ENCODE data around the gene ZNF469. TPM values are rescaled to one million over a fixed set of nuclear protein-coding genes. Genes with fewer than 3 reads are reported as not detected.

ZNF469 gene
- polyA plus RNA-seq, 1 donor (not counting 4 experiments of a cell fraction or from before 2014, with no cell fraction given): not detected

DNA sequence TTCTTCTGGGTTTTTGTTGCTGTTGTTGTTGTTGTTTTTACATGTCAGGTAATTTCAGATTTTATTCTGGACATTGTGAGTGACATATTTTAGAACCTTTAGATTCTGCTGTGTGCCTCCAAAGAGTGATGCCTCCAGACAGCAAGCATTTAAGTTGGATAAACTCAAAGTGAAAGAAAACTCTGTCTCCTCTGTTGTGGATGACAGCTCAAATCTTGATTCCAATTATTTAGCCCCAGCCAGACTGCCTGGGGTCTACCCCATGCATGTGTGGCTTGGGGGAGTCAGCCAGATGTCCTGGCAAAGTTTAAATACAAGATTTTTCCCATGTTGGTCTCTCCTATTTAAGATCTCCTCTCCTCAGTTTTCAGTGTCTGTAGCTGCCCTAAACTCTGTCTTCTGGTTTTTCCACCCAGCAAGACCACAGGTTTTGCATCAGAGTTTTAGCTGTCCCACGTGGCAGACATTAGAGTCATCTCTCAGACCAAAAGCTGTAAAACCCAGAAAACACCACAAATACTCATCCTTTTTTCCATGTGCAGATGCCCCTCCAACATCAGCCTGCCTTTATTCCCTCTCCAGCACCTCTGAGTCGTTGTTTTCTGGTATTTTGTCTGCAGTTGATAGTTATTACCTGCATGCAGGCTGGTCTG lies 19.4 kb upstream of the ZNF469 start:
- Histone ChIP-seq H3K9ac (ENCODE audit: control insufficient read depth, extremely low read depth, insufficient read depth, low read length) (no peak overlapping the region), H3K9me1 (ENCODE audit: control insufficient read depth, extremely low read depth, insufficient read depth, low read length) (no peaks in the 10 kb centered on the region), H4K20me1 (ENCODE audit: control insufficient read depth, extremely low read depth, insufficient read depth, low read length) (no peaks in the 10 kb centered on the region), H3K4me1 (ENCODE audit: control insufficient read depth, extremely low read depth, insufficient read depth, low read length) (no peaks in the 10 kb centered on the region), H3K9me3 (ENCODE audit: control insufficient read depth, low read depth, low read length) (no peaks in the 10 kb centered on the region), H3K4me3 (ENCODE audit: control insufficient read depth in 2 of 3, extremely low read depth in 1 of 3, insufficient read depth in 2 of 3, low read depth in 1 of 3, low read length in 3 of 3) (no peak overlapping the region), H3K27me3 (ENCODE audit: control insufficient read depth, extremely low read depth, insufficient read depth, low read length) (peaks cover 4% of the 10 kb centered on the region), H2AFZ (ENCODE audit: control insufficient read depth, low read length) (no peak overlapping the region), H3K36me3 (ENCODE audit: control insufficient read depth in 2 of 2, extremely low read depth in 1 of 2, insufficient read depth in 2 of 2, low read length in 2 of 2) (no peaks in the 10 kb centered on the region), H3K27ac (ENCODE audit: control insufficient read depth, insufficient read depth, low read length) (no peak overlapping the region), H3K79me2 (ENCODE audit: control insufficient read depth, insufficient read depth, low read length) (no peaks in the 10 kb centered on the region), H3K4me2 (ENCODE audit: control insufficient read depth, extremely low read depth, insufficient read depth, low read depth, low read length) (no peak overlapping the region)
- dilution Hi-C loops (cut with MboI; ENCODE audit: extremely low pct_ligation_motif_present, low sequenced_read_pairs): no loop called here
- DNase-seq (ENCODE audit: low read depth, low spot score) (no peak), FAIRE-seq (no peak)
- no peak for TF ChIP-seq EZH2 (IDR thresholded peaks at IDR 0.05; ENCODE audit: low read length)
- TF ChIP-seq, protein P1, sequence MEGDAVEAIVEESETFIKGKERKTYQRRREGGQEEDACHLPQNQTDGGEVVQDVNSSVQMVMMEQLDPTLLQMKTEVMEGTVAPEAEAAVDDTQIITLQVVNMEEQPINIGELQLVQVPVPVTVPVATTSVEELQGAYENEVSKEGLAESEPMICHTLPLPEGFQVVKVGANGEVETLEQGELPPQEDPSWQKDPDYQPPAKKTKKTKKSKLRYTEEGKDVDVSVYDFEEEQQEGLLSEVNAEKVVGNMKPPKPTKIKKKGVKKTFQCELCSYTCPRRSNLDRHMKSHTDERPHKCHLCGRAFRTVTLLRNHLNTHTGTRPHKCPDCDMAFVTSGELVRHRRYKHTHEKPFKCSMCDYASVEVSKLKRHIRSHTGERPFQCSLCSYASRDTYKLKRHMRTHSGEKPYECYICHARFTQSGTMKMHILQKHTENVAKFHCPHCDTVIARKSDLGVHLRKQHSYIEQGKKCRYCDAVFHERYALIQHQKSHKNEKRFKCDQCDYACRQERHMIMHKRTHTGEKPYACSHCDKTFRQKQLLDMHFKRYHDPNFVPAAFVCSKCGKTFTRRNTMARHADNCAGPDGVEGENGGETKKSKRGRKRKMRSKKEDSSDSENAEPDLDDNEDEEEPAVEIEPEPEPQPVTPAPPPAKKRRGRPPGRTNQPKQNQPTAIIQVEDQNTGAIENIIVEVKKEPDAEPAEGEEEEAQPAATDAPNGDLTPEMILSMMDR (optimal IDR thresholded peaks at IDR 0.05 in 1 of 3, IDR thresholded peaks at IDR 0.05 in 1 of 3, conservative IDR thresholded peaks at IDR 0.05 in 1 of 3; ENCODE audit: extremely low read depth in 1 of 3, insufficient read depth in 2 of 3, low read length in 3 of 3): no peak

DNA sequence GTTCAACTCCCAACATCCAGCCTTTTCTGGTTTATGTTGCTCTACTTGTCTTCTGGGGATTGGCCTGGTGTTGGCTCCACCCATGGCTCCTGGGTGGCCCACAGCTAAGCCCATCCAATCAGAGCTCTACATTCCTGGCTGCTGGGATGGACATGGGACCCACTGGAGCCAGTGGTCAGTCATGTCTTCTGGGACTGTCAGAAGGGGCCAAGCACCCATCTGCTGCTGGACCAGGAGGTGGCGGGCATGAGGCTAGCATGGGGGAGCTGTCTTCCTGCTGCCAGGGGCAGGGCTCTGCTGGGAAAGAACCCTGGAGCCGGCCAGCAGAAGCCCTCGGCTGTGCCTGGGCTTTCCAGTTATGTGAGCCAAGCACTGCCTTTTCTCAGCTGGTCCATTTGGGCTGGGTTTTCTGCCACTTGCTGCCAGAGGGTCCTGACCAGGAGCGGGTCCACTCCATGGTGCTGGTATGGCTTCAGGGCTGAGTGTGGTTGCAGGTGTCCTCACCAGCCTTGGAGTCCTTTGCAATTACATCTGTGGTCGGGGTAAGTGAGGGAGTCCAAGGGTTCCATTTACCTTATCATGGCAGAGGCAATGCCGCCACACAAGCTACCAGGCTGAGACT lies 17.4 kb upstream of the ZNF469 start:
- Histone ChIP-seq H4K20me1 (ENCODE audit: control insufficient read depth, extremely low read depth, insufficient read depth, low read length) (no peaks in the 10 kb centered on the region), H3K27ac (ENCODE audit: control insufficient read depth, insufficient read depth, low read length) (no peak overlapping the region), H3K9ac (ENCODE audit: control insufficient read depth, extremely low read depth, insufficient read depth, low read length) (no peak overlapping the region), H3K4me3 (ENCODE audit: control insufficient read depth in 2 of 3, extremely low read depth in 1 of 3, insufficient read depth in 2 of 3, low read depth in 1 of 3, low read length in 3 of 3) (no peak overlapping the region), H3K9me1 (ENCODE audit: control insufficient read depth, extremely low read depth, insufficient read depth, low read length) (no peaks in the 10 kb centered on the region), H3K27me3 (ENCODE audit: control insufficient read depth, extremely low read depth, insufficient read depth, low read length) (peaks cover 4% of the 10 kb centered on the region), H2AFZ (ENCODE audit: control insufficient read depth, low read length) (no peak overlapping the region), H3K9me3 (ENCODE audit: control insufficient read depth, low read depth, low read length) (no peaks in the 10 kb centered on the region), H3K36me3 (ENCODE audit: control insufficient read depth in 2 of 2, extremely low read depth in 1 of 2, insufficient read depth in 2 of 2, low read length in 2 of 2) (no peaks in the 10 kb centered on the region), H3K4me1 (ENCODE audit: control insufficient read depth, extremely low read depth, insufficient read depth, low read length) (no peaks in the 10 kb centered on the region), H3K4me2 (ENCODE audit: control insufficient read depth, extremely low read depth, insufficient read depth, low read depth, low read length) (no peak overlapping the region), H3K79me2 (ENCODE audit: control insufficient read depth, insufficient read depth, low read length) (no peaks in the 10 kb centered on the region)
- TF ChIP-seq, protein P1 (optimal IDR thresholded peaks at IDR 0.05 in 1 of 3, IDR thresholded peaks at IDR 0.05 in 1 of 3, conservative IDR thresholded peaks at IDR 0.05 in 1 of 3; ENCODE audit: extremely low read depth in 1 of 3, insufficient read depth in 2 of 3, low read length in 3 of 3): no peak
- TF ChIP-seq EZH2 (IDR thresholded peaks at IDR 0.05; ENCODE audit: low read length): no peak
- FAIRE-seq: no peak
- dilution Hi-C loops (cut with MboI; ENCODE audit: extremely low pct_ligation_motif_present, low sequenced_read_pairs): no loop called here
- DNase-seq (ENCODE audit: low read depth, low spot score): no peak
